H9 (cell line): ENCODE results near the gene DBI. TPM values are rescaled to one million over a fixed set of nuclear protein-coding genes. Genes with fewer than 3 reads are reported as not detected.

Experiments used
- DNase-seq: peaks from one replicate; pipeline ENCODE4 v3.0.0-alpha.2; 2017
- H2AFZ ChIP-seq: one replicate; pipeline ENCODE4 v1.6.1; 2013; ENCODE audit warnings: mild to moderate bottlenecking, low read length, control low read depth, moderate library complexity
- H2AK5ac ChIP-seq: 2 replicates; pipeline ENCODE4 v1.6.1; 2013; ENCODE audit warnings: low read length, control low read depth, mixed read lengths; ENCODE audit not compliant: insufficient read length
- H2BK120ac ChIP-seq: one replicate; pipeline ENCODE4 v1.6.1; 2013; ENCODE audit warnings: low read depth, mild to moderate bottlenecking, low read length, control low read depth, inconsistent platforms; ENCODE audit not compliant: poor library complexity, severe bottlenecking
- H2BK12ac ChIP-seq: 2 replicates; pipeline ENCODE4 v1.6.1; 2013; ENCODE audit warnings: low read length, control low read depth, mixed read lengths, low read depth; ENCODE audit not compliant: insufficient read length
- H2BK15ac ChIP-seq: 2 replicates; pipeline ENCODE4 v1.6.1; 2013; ENCODE audit warnings: low read depth, low read length, control low read depth
- H2BK20ac ChIP-seq: one replicate; pipeline ENCODE4 v1.6.1; 2013; ENCODE audit warnings: low read depth, mild to moderate bottlenecking, low read length, control low read depth, inconsistent platforms; ENCODE audit not compliant: poor library complexity, severe bottlenecking
- H2BK5ac ChIP-seq: 2 replicates; pipeline ENCODE4 v1.6.1; 2013; ENCODE audit warnings: low read length, control low read depth, mixed read lengths; ENCODE audit not compliant: insufficient read length
- H3K14ac ChIP-seq: 2 replicates; pipeline ENCODE4 v1.6.1; 2013; ENCODE audit warnings: low read length, control low read depth; ENCODE audit not compliant: insufficient read depth
- H3K18ac ChIP-seq: 2 replicates; pipeline ENCODE4 v1.6.1; 2013; ENCODE audit warnings: low read depth, mild to moderate bottlenecking, mixed read lengths, low read length, control low read depth; ENCODE audit not compliant: insufficient read length
- H3K23ac ChIP-seq: 2 replicates; pipeline ENCODE4 v1.6.1; 2013; ENCODE audit warnings: low read length, control low read depth, mixed read lengths, low read depth; ENCODE audit not compliant: insufficient read length
- H3K23me2 ChIP-seq: 2 replicates; pipeline ENCODE4 v1.6.1; 2013; ENCODE audit warnings: low read depth, mild to moderate bottlenecking, mixed read lengths, low read length, control low read depth; ENCODE audit not compliant: insufficient read length, poor library complexity, severe bottlenecking
- H3K27ac ChIP-seq: 2 replicates; pipeline ENCODE4 v1.5.1; 2013; ENCODE audit warnings: low read length, control low read depth, mixed read lengths, low read depth; ENCODE audit not compliant: insufficient read length
- H3K27me3 ChIP-seq: 2 replicates; pipeline ENCODE4 v1.6.1; 2013; ENCODE audit warnings: low read length, control low read depth, inconsistent platforms; ENCODE audit not compliant: insufficient read depth
- H3K4ac ChIP-seq: 2 replicates; pipeline ENCODE4 v1.6.1; 2013; ENCODE audit warnings: low read depth, mild to moderate bottlenecking, control low read depth, inconsistent platforms, low read length, moderate library complexity
- H3K4me1 ChIP-seq: 2 replicates; pipeline ENCODE4 v1.6.1; 2013; ENCODE audit warnings: low read length, control low read depth, inconsistent platforms; ENCODE audit not compliant: insufficient read depth
- H3K4me2 ChIP-seq: 2 replicates; pipeline ENCODE4 v1.6.1; 2013; ENCODE audit warnings: low read length, control low read depth, mixed read lengths; ENCODE audit not compliant: insufficient read length, insufficient read depth
- H3K56ac ChIP-seq: 2 replicates; pipeline ENCODE4 v1.6.1; 2013; ENCODE audit warnings: low read depth, mild to moderate bottlenecking, mixed read lengths, low read length, control low read depth; ENCODE audit not compliant: insufficient read length
- H3K79me1 ChIP-seq: 2 replicates; pipeline ENCODE4 v1.6.1; 2013; ENCODE audit warnings: low read depth, mild to moderate bottlenecking, moderate library complexity, low read length, control low read depth, inconsistent platforms; ENCODE audit not compliant: insufficient read depth, poor library complexity, severe bottlenecking
- H3K79me2 ChIP-seq: 2 replicates; pipeline ENCODE4 v1.6.1; 2013; ENCODE audit warnings: low read length, control low read depth, inconsistent platforms; ENCODE audit not compliant: insufficient read depth
- H3K9ac ChIP-seq: 2 replicates; pipeline ENCODE4 v1.6.1; 2013; ENCODE audit warnings: low read length, control low read depth, mixed read lengths; ENCODE audit not compliant: insufficient read length; ENCODE audit errors: extremely low read depth
- H3K9me3 ChIP-seq: one replicate; pipeline ENCODE4 v1.6.1; 2013; ENCODE audit warnings: low read depth, low read length, inconsistent platforms; ENCODE audit not compliant: control insufficient read depth
- H3T11ph ChIP-seq: one replicate; pipeline ENCODE4 v1.6.1; 2013; ENCODE audit warnings: mild to moderate bottlenecking, low read length, control low read depth, inconsistent platforms
- H4K20me1 ChIP-seq: one replicate; pipeline ENCODE4 v1.6.1; 2013; ENCODE audit not compliant: control insufficient read depth, insufficient read length, insufficient read depth
- H4K5ac ChIP-seq: 2 replicates; pipeline ENCODE4 v1.6.1; 2013; ENCODE audit warnings: low read depth, mild to moderate bottlenecking, mixed read lengths, low read length, control low read depth; ENCODE audit not compliant: insufficient read length
- H4K8ac ChIP-seq: replicated peaks from 2 replicates; pipeline ENCODE4 v1.6.1; 2013; ENCODE audit warnings: low read length, control low read depth, mixed read lengths, low read depth; ENCODE audit not compliant: insufficient read length
- H4K91ac ChIP-seq: 2 replicates; pipeline ENCODE4 v1.6.1; 2013; ENCODE audit warnings: low read depth, mild to moderate bottlenecking, moderate library complexity, mixed read lengths, low read length, control low read depth; ENCODE audit not compliant: insufficient read length
- H3K27ac Mint-ChIP-seq, 3 experiments: 2 replicates in 2 of 3; 3 replicates in 1 of 3; pipeline ENCODE4 v1.8.0; 2020 to 2021; ENCODE audit warnings: mixed read lengths in 3 of 3, mild to moderate bottlenecking in 1 of 3, moderate library complexity in 1 of 3
- H3K27me3 Mint-ChIP-seq: 2 replicates; pipeline ENCODE4 v1.8.0; 2021; ENCODE audit warnings: low read depth, mild to moderate bottlenecking, moderate library complexity, mixed read lengths
- H3K36me3 Mint-ChIP-seq, 3 experiments: 2 replicates in 2 of 3; 3 replicates in 1 of 3; pipeline ENCODE4 v1.8.0; 2020 to 2021; ENCODE audit warnings: low read depth in 3 of 3, mixed read lengths in 3 of 3; ENCODE audit not compliant: insufficient read depth in 1 of 3
- H3K4me1 Mint-ChIP-seq, 2 experiments: 2 replicates each; pipeline ENCODE4 v1.8.0; 2020; ENCODE audit warnings: mixed read lengths in 2 of 2
- H3K4me3 Mint-ChIP-seq, 2 experiments: 2 replicates in 1 of 2; 3 replicates in 1 of 2; pipeline ENCODE4 v1.8.0; 2020 to 2021; ENCODE audit warnings: mild to moderate bottlenecking in 2 of 2, mixed read lengths in 2 of 2, moderate library complexity in 1 of 2
- H3K9me3 Mint-ChIP-seq, 2 experiments: 2 replicates in 1 of 2; 3 replicates in 1 of 2; pipeline ENCODE4 v1.8.0; 2020; ENCODE audit warnings: mild to moderate bottlenecking in 2 of 2, mixed read lengths in 2 of 2, moderate library complexity in 1 of 2
- WGBS: extraction: QIAGEN DNeasy Blood & Tissue Kit; methylation state at CpG from one replicate; pipeline ENCODE4 v1.1.7; 2013; ENCODE audit warnings: missing lambda C conversion rate, low lambda C conversion rate, mixed read lengths; ENCODE audit not compliant: insufficient read length; ENCODE audit errors: extremely low coverage; 5-methylcytosine and 5-hydroxymethylcytosine counted together
- total RNA-seq: library from RNA; stranded (reverse); gene quantifications from 2 replicates; pipeline ENCODE4 v1.2.1, GENCODE V29; 2021
- TF ChIP-seq, protein P1 (sequence below): fragments of 200-600 bp; sonication (generic); conservative IDR thresholded peaks from 3 replicates; pipeline ENCODE4 v1.8.0; 2021; ENCODE audit warnings: antibody characterized with exemption, mild to moderate bottlenecking

The DBI gene
- total RNA-seq, 1 experiment from 2014 or later = 127 TPM

DNA sequence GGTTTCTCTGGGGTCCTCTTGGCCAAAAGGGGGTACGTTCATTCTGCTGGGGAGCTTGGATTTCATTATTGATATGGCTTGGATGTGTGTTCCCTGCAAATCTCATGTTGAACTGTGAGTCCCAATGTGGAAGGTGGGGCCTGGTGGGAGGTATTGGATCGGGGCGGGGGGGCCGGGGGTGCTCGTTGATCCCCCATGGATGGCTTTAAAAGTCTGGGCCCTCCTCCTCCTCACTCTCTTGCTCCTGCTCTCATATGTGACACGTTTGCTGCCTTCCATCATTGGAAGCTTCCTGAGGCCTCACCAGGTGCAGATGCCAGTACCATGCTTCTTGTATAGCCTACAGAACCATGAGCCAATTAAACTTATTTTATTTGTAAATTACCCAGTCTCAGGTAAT lies 11.8 kb downstream of the DBI start:
- Histone ChIP-seq H2BK120ac (no peak overlapping the region), H3K4me2 (no peak overlapping the region), H3K23ac (no peak overlapping the region), H3K27ac (no peak overlapping the region), H4K8ac (no peak overlapping the region), H3K23me2 (no peaks in the 10 kb centered on the region), H3K27me3 (no peaks in the 10 kb centered on the region), H3K56ac (no peak overlapping the region), H3K9me3 (no peaks in the 10 kb centered on the region), H2AK5ac (no peak overlapping the region), H3K14ac (no peak overlapping the region), H4K91ac (no peak overlapping the region), H2BK20ac (no peak overlapping the region), H3K4me1 (no peaks in the 10 kb centered on the region), H2BK15ac (no peak overlapping the region), H4K5ac (no peak overlapping the region), H3K79me2 (no peaks in the 10 kb centered on the region), H2BK5ac (no peak overlapping the region), H4K20me1 (no peaks in the 10 kb centered on the region), H2BK12ac (no peak overlapping the region), H3K79me1 (no peaks in the 10 kb centered on the region), H3K9ac (no peak overlapping the region), H3T11ph (no peak overlapping the region), H2AFZ (no peak overlapping the region), H3K18ac (no peak overlapping the region), H3K4ac (no peak overlapping the region)
- Mint-ChIP-seq H3K27me3 (peaks cover 2% of the 10 kb centered on the region; the same call in 1 of the 2 replicates), H3K9me3 (peaks cover 5% of the 10 kb centered on the region in 2 experiments; a peak in 4 of 5 replicates), H3K4me3 (no peak overlapping the region), H3K27ac (peak overlapping the region in 1 of 3 experiments; percentile 25; a peak in 1 of 7 replicates), H3K4me1 (peaks cover 15 to 25% of the 10 kb centered on the region in 2 experiments), H3K36me3 (peaks cover 11 to 15% (median 13%) of the 10 kb centered on the region in 3 experiments)
- TF ChIP-seq, protein P1, sequence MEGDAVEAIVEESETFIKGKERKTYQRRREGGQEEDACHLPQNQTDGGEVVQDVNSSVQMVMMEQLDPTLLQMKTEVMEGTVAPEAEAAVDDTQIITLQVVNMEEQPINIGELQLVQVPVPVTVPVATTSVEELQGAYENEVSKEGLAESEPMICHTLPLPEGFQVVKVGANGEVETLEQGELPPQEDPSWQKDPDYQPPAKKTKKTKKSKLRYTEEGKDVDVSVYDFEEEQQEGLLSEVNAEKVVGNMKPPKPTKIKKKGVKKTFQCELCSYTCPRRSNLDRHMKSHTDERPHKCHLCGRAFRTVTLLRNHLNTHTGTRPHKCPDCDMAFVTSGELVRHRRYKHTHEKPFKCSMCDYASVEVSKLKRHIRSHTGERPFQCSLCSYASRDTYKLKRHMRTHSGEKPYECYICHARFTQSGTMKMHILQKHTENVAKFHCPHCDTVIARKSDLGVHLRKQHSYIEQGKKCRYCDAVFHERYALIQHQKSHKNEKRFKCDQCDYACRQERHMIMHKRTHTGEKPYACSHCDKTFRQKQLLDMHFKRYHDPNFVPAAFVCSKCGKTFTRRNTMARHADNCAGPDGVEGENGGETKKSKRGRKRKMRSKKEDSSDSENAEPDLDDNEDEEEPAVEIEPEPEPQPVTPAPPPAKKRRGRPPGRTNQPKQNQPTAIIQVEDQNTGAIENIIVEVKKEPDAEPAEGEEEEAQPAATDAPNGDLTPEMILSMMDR = no peak
- no peak for DNase-seq
- WGBS = no CpG with 5 or more reads among the region's 6 CpGs
